OCI-LY3 (cell line): Measurements from ENCODE around the gene RRP1.

Experiments used
- CTCF ChIP-seq: fragments of 200-600, 300-600 bp; sonication (generic); IDR thresholded peaks from 2 replicates; pipeline ENCODE4 v1.5.1; 2014; ENCODE audit warnings: antibody characterized with exemption, low read length, low read depth
- EZH2phosphoT487 ChIP-seq: fragments of 200-600 bp; shearing (Covaris generic); IDR thresholded peaks from 2 replicates; pipeline ENCODE4 v1.6.1; 2018; ENCODE audit warnings: antibody characterized with exemption, mixed run types, low read depth

DNA sequence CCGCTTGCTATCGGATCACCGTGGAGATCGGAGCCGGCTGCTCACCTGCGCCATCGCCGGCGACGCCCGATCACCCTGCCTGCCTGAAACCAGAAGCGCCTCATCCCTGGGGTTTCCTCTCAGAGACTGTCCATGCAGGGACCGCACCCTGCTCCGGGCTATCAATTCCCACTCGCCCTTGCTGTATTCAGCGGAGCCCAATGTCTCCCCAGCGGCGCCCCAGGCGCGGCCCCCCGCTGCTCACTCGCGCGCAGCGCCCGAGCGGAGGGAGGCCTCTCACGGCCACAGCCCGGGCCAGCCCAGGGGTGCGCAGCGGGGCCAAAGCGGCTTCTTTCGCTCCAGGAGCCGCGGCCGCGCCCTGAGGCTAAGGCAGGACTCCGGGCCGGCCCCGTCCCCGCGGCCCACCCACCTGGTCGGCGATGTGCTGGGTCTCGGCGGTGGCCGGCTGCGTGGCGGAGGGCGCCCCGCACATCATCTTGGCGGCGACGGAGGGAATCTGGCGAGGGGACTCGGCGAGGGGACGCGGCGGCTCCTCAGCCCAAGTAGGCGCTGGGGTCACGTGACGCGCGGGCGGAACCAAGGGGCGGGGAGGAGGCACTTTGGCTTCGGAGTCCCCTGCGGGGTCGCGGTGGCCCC, 13.5 kb upstream of the RRP1 start, which contains the start of gene CSTB:
- TF ChIP-seq CTCF (no peak), EZH2phosphoT487 (no peak)
